Mucosa of descending colon (tissue), 3 donors: ENCODE data around the gene CPM. TPM values are rescaled to one million over a fixed set of nuclear protein-coding genes. Genes with fewer than 3 reads are reported as not detected.
"Not testable (repeated sequence)": the region's sequence is repeated elsewhere in the genome, so short reads cannot be mapped to it uniquely, and the experiment has no call there.

Source experiments
- ATAC-seq: fragments of 200-7000 bp; cut with Tn5 transposase; one replicate; pipeline ENCODE4 v1.9.1; 2020; ENCODE audit warnings: mild to moderate bottlenecking, moderate library complexity
- DNase-seq, 3 donors: peaks; one replicate each; pipeline ENCODE4 v3.0.0-alpha.2; 2020
- H3K36me3 ChIP-seq: fragments of 200-600 bp; one replicate; pipeline ENCODE4 v1.8.0; 2021; ENCODE audit warnings: low read depth, mild to moderate bottlenecking
- H3K4me1 ChIP-seq: fragments of 200-600 bp; one replicate; pipeline ENCODE4 v1.8.0; 2021; ENCODE audit warnings: low read depth, mild to moderate bottlenecking
- H3K4me3 ChIP-seq: fragments of 200-600 bp; one replicate; pipeline ENCODE4 v1.8.0; 2021; ENCODE audit warnings: mild to moderate bottlenecking
- H3K9me3 ChIP-seq: fragments of 200-600 bp; one replicate; pipeline ENCODE4 v1.8.0; 2021; ENCODE audit warnings: mild to moderate bottlenecking
- CTCF ChIP-seq: fragments of 200-600 bp; IDR thresholded peaks from one replicate; pipeline ENCODE4 v1.8.0; 2022; ENCODE audit warnings: antibody characterized with exemption, mild to moderate bottlenecking
- intact Hi-C, 2 donors: fragments of 100-400 bp; cut with DNase I in 1 of 2; cut with micrococcal nuclease in 1 of 2; formaldehyde crosslinking; loops; one replicate each; pipeline versions ENCODE4 v1.11.0 to v1.11.1; 2022; cut with DNase I, micrococcal nuclease
- total RNA-seq, 3 donors: library from RNA; stranded (reverse); fragmentation: NEBNext Ultra II Directional in 2 of 3; extraction: Animal tissue kit (Norgen Biotek cat#: 25700) in 2 of 3; gene quantifications; one replicate each; pipeline versions ENCODE4 v1.2.1 to v1.2.4, GENCODE V29; 2021 to 2023
- donor health status: DM: no; HTN: no; CAD: no; lungs with moderate emphysema.
- donor health status: DM: no; HTN: no; CAD: no.
- donor health status: DM: no; HTN: yes; CAD: no.

CPM gene
- total RNA-seq, 3 donors from 2014 or later: 40.1 to 130 (median 111) TPM

GRCh38 chr12:68815928-68816800, 116.8 kb downstream of the CPM start:
- DNase-seq (no peak), ATAC-seq (no peak)
- peaks cover 16% of the 10 kb centered on the region for H3K4me1 ChIP-seq
- no peak for TF ChIP-seq CTCF
- no peaks in the 10 kb centered on the region for H3K36me3 ChIP-seq
- no peak overlapping the region for H3K4me3 ChIP-seq
- H3K9me3 ChIP-seq: no peaks in the 10 kb centered on the region
- intact Hi-C loops: no loop called here

- ATAC-seq (no peak), DNase-seq (no peak)
- intact Hi-C loops: no loop called here
- Histone ChIP-seq H3K4me1 (peaks cover 20% of the 10 kb centered on the region), H3K9me3 (no peaks in the 10 kb centered on the region), H3K36me3 (no peaks in the 10 kb centered on the region), H3K4me3 (no peak overlapping the region)
- TF ChIP-seq CTCF: no peak
Observed at GRCh38 chr12:68815232-68815927, 117.6 kb downstream of the CPM start.

GRCh38 chr12:68814490-68815231, 118.3 kb downstream of the CPM start:
- no peak for ATAC-seq
- no peak for DNase-seq
- peaks cover 24% of the 10 kb centered on the region for H3K4me1 ChIP-seq
- H3K4me3 ChIP-seq: no peak overlapping the region
- H3K9me3 ChIP-seq: no peaks in the 10 kb centered on the region
- no peak for TF ChIP-seq CTCF
- no peaks in the 10 kb centered on the region for H3K36me3 ChIP-seq
- intact Hi-C loops: no loop called here

GRCh38 chr12:68813242-68813593, 119.8 kb downstream of the CPM start:
- DNase-seq (no peak), ATAC-seq (no peak)
- H3K36me3 ChIP-seq: no peaks in the 10 kb centered on the region
- no peaks in the 10 kb centered on the region for H3K9me3 ChIP-seq
- H3K4me3 ChIP-seq: no peak overlapping the region
- peaks cover 27% of the 10 kb centered on the region for H3K4me1 ChIP-seq
- TF ChIP-seq CTCF: no peak
- intact Hi-C loops: no loop called here

GRCh38 chr12:68812553-68813241, 120.3 kb downstream of the CPM start:
- Histone ChIP-seq H3K9me3 (no peaks in the 10 kb centered on the region), H3K4me1 (peaks cover 27% of the 10 kb centered on the region), H3K4me3 (no peak overlapping the region), H3K36me3 (no peaks in the 10 kb centered on the region)
- no peak for ATAC-seq
- intact Hi-C loops: no loop called here
- DNase-seq: no peak
- no peak for TF ChIP-seq CTCF

GRCh38 chr12:68811573-68811972, 121.4 kb downstream of the CPM start:
- DNase-seq, intact Hi-C loops, H3K36me3 ChIP-seq, ATAC-seq, H3K9me3 ChIP-seq, H3K4me3 ChIP-seq: not testable (repeated sequence)
- peaks cover 32% of the 10 kb centered on the region for H3K4me1 ChIP-seq

GRCh38 chr12:68810027-68810389, 123.0 kb downstream of the CPM start:
- H3K9me3 ChIP-seq, DNase-seq, H3K4me3 ChIP-seq, H3K36me3 ChIP-seq, intact Hi-C loops, ATAC-seq: not testable (repeated sequence)
- H3K4me1 ChIP-seq: peaks cover 32% of the 10 kb centered on the region
